GM23248 (cell line): ENCODE results near the gene TAF1.
"Not testable (repeated sequence)": the region's sequence is repeated elsewhere in the genome, so short reads cannot be mapped to it uniquely, and the experiment has no call there.

ENCODE experiments used
- EZH2 ChIP-seq: fragments of 200-600 bp; sonication (generic); IDR thresholded peaks from 2 replicates; pipeline ENCODE4 v1.6.1; 2018; ENCODE audit warnings: antibody characterized with exemption, mild to moderate bottlenecking; ENCODE audit not compliant: insufficient read depth, poor library complexity, severe bottlenecking
- EZH2phosphoT487 ChIP-seq: fragments of 200-600 bp; sonication (generic); IDR thresholded peaks from 2 replicates; pipeline ENCODE4 v1.6.1; 2018; ENCODE audit warnings: antibody characterized with exemption, moderate library complexity, mild to moderate bottlenecking, low read depth; ENCODE audit not compliant: insufficient read depth

DNA sequence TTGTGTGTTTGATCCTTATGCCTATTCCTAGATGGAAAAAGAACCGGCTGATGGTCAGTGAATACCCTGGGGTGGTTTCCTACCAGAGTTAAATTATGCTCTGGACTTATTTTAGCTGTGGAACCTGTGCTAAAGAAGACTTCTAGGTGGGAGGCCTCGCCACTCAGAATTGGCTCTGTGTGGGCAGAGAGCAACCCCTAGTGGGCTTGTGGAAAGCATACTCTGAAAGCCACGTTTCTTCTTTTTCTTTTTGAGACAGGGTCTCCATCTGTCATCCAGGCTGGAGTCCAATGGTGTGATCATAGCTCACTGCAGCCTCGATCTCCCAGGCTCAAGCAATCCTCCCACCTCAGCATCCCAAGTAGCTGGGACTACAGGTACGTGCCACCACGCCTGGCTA lies 16.3 kb upstream of the TAF1 start:
- TF ChIP-seq EZH2, EZH2phosphoT487: not testable (repeated sequence)
